ENCODE measurements around the gene GFY. TPM values are rescaled to one million over a fixed set of nuclear protein-coding genes. Genes with fewer than 3 reads are reported as not detected.

The GFY gene
- total and polyA plus RNA-seq, 2 donors (not counting 3 experiments of a cell fraction or from before 2014, with no cell fraction given): not detected

- no peaks in the 10 kb centered on the region for H3K9me1 ChIP-seq (replicated peaks; ENCODE audit: control insufficient read depth, extremely low read depth, insufficient read depth, low read length)
- no peaks in the 10 kb centered on the region for H3K27me3 ChIP-seq (ENCODE audit: control insufficient read depth in 2 of 2, insufficient read depth in 2 of 2, low read length in 2 of 2)
- BruUV-seq (replicated peaks): no TSS peak
- peak; percentile 52 for DNase-seq (ENCODE audit: low read depth, low spot score)
- dilution Hi-C loops (cut with MboI; ENCODE audit: extremely low pct_ligation_motif_present, low sequenced_read_pairs) (no loop called here), intact Hi-C loops (cut with micrococcal nuclease) (loop anchor here (1.0 to 2.0 kb wide), 2 partner anchors 23 to 36 kb away; partner anchors contain the start of genes ALDH16A1 and FCGRT)
- no peak overlapping the region for H3K27ac ChIP-seq (ENCODE audit: insufficient read depth, low read depth, low read length)
- ChIA-PET CTCF (interaction anchor here (0.6 to 2.2 kb wide), 13 partner anchors 10 to 113 kb away, joined by 3 to 13 read pairs (median 4); partner anchors contain the start of genes ALDH16A1, DKKL1, PIH1D1 and RCN3), POLR2A (interaction anchor here (1.4 kb wide), 1 partner anchor 13 kb away, joined by 4 read pairs; no protein-coding TSS in a partner anchor)
- H3K36me3 ChIP-seq (ENCODE audit: control insufficient read depth in 2 of 2, extremely low read depth in 1 of 2, insufficient read depth in 2 of 2, low read length in 2 of 2): no peaks in the 10 kb centered on the region
- no peaks in the 10 kb centered on the region for H4K20me1 ChIP-seq (replicated peaks; ENCODE audit: control insufficient read depth, extremely low read depth, insufficient read depth, low read length)
- H3K4me1 ChIP-seq (ENCODE audit: control insufficient read depth, extremely low read depth, insufficient read depth, low read length): peaks cover 9% of the 10 kb centered on the region
- TF ChIP-seq, protein P1, sequence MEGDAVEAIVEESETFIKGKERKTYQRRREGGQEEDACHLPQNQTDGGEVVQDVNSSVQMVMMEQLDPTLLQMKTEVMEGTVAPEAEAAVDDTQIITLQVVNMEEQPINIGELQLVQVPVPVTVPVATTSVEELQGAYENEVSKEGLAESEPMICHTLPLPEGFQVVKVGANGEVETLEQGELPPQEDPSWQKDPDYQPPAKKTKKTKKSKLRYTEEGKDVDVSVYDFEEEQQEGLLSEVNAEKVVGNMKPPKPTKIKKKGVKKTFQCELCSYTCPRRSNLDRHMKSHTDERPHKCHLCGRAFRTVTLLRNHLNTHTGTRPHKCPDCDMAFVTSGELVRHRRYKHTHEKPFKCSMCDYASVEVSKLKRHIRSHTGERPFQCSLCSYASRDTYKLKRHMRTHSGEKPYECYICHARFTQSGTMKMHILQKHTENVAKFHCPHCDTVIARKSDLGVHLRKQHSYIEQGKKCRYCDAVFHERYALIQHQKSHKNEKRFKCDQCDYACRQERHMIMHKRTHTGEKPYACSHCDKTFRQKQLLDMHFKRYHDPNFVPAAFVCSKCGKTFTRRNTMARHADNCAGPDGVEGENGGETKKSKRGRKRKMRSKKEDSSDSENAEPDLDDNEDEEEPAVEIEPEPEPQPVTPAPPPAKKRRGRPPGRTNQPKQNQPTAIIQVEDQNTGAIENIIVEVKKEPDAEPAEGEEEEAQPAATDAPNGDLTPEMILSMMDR (IDR thresholded peaks at IDR 0.05; ENCODE audit: extremely low read depth in 1 of 2, insufficient read depth in 1 of 2, low read depth in 1 of 2, low read length in 2 of 2): peak; percentile 57 to 77
- no peak for TF ChIP-seq MAX (IDR thresholded peaks at IDR 0.05; ENCODE audit: insufficient read depth, insufficient read length)
- no peaks in the 10 kb centered on the region for H3K9me3 ChIP-seq (replicated peaks; ENCODE audit: control insufficient read depth, insufficient read depth, low read length)
- no peak overlapping the region for H3K4me3 ChIP-seq (replicated peaks in 1 of 3; ENCODE audit: insufficient read depth in 1 of 3, low read depth in 1 of 3, low read length in 3 of 3)
- H2AFZ ChIP-seq (ENCODE audit: low read depth, low read length): no peak overlapping the region
- no peak overlapping the region for H3K4me2 ChIP-seq (ENCODE audit: insufficient read depth, low read length)
- no peak overlapping the region for H3K9ac ChIP-seq (replicated peaks; ENCODE audit: extremely low read depth, insufficient read depth, low read length)
- FAIRE-seq: peak; percentile 75
- no peaks in the 10 kb centered on the region for H3K79me2 ChIP-seq (ENCODE audit: control insufficient read depth, insufficient read depth, low read length)
These were observed 51.0 kb downstream of the GFY start for GRCh38 chr19:49475995-49476880.

Other genes starting within 250 kb of the GFY start
- gene SLC6A16, start 100.2 kb upstream of the GFY start, total RNA-seq: 1.6 and 3.6 TPM in 2 replicates
- 0.72 and 1.1 TPM in 2 replicates for gene SLC6A16, start 100.2 kb upstream of the GFY start, polyA plus RNA-seq
- not detected in 2 replicates for gene CD37, start 90.0 kb upstream of the GFY start, total RNA-seq
- gene CD37, start 90.0 kb upstream of the GFY start, polyA plus RNA-seq: not detected in 2 replicates
- gene TEAD2, start 63.0 kb upstream of the GFY start, total RNA-seq: 89.4 and 93.3 TPM in 2 replicates
- gene TEAD2, start 63.0 kb upstream of the GFY start, polyA plus RNA-seq: 60.3 and 60.9 TPM in 2 replicates
- gene DKKL1, start 61.5 kb upstream of the GFY start, total RNA-seq: not detected in 2 replicates
- gene DKKL1, start 61.5 kb upstream of the GFY start, polyA plus RNA-seq: 0.21 and 0.35 TPM in 2 replicates
- not detected in 2 replicates for gene KASH5, start 37.1 kb upstream of the GFY start, total RNA-seq
- gene KASH5, start 37.1 kb upstream of the GFY start, polyA plus RNA-seq: 0.03 TPM in 1 of 2 replicates, not detected in the other
- gene PTH2, start 1.9 kb upstream of the GFY start, total RNA-seq: not detected in 2 replicates
- gene PTH2, start 1.9 kb upstream of the GFY start, polyA plus RNA-seq: not detected in 2 replicates
- 0.13 and 0.25 TPM in 2 replicates for gene SLC17A7, start 16.1 kb downstream of the GFY start, total RNA-seq
- gene SLC17A7, start 16.1 kb downstream of the GFY start, polyA plus RNA-seq: 0.06 and 0.07 TPM in 2 replicates
- 84.1 and 86.9 TPM in 2 replicates for gene PIH1D1, start 26.4 kb downstream of the GFY start, total RNA-seq
- 72.6 and 83.2 TPM in 2 replicates for gene PIH1D1, start 26.4 kb downstream of the GFY start, polyA plus RNA-seq
- gene ALDH16A1, start 27.8 kb downstream of the GFY start, total RNA-seq: 27.6 and 38.8 TPM in 2 replicates
- gene ALDH16A1, start 27.8 kb downstream of the GFY start, polyA plus RNA-seq: 33.2 and 42.3 TPM in 2 replicates
- 4.7 and 5.7 TPM in 2 replicates for gene FLT3LG, start 48.8 kb downstream of the GFY start, total RNA-seq
- 5.0 and 5.6 TPM in 2 replicates for gene FLT3LG, start 48.8 kb downstream of the GFY start, polyA plus RNA-seq
- 2,291 and 2,318 TPM in 2 replicates for gene RPL13A, start 62.2 kb downstream of the GFY start, total RNA-seq
- gene RPL13A, start 62.2 kb downstream of the GFY start, polyA plus RNA-seq: 4,148 and 5,694 TPM in 2 replicates
- 1,764 and 1,843 TPM in 2 replicates for gene RPS11, start 71.0 kb downstream of the GFY start, total RNA-seq
- 4,411 and 4,760 TPM in 2 replicates for gene RPS11, start 71.0 kb downstream of the GFY start, polyA plus RNA-seq
- 98.2 and 134 TPM in 2 replicates for gene FCGRT, start 87.3 kb downstream of the GFY start, total RNA-seq
- 197 and 215 TPM in 2 replicates for gene FCGRT, start 87.3 kb downstream of the GFY start, polyA plus RNA-seq
- gene RCN3, start 102.6 kb downstream of the GFY start, total RNA-seq: 94.4 and 96.1 TPM in 2 replicates
- 52.7 and 68.3 TPM in 2 replicates for gene RCN3, start 102.6 kb downstream of the GFY start, polyA plus RNA-seq
- gene NOSIP, start 155.2 kb downstream of the GFY start, total RNA-seq: 77.5 and 79.8 TPM in 2 replicates
- gene NOSIP, start 155.2 kb downstream of the GFY start, polyA plus RNA-seq: 128 and 199 TPM in 2 replicates
- 1.5 and 2.6 TPM in 2 replicates for gene PRRG2, start 155.9 kb downstream of the GFY start, total RNA-seq
- gene PRRG2, start 155.9 kb downstream of the GFY start, polyA plus RNA-seq: 2.9 and 3.0 TPM in 2 replicates
- gene PRR12, start 165.8 kb downstream of the GFY start, total RNA-seq: 35.6 and 37.0 TPM in 2 replicates
- gene PRR12, start 165.8 kb downstream of the GFY start, polyA plus RNA-seq: 1.6 and 1.9 TPM in 2 replicates
- 84.8 and 89.5 TPM in 2 replicates for gene RRAS, start 214.8 kb downstream of the GFY start, total RNA-seq
- 250 and 329 TPM in 2 replicates for gene RRAS, start 214.8 kb downstream of the GFY start, polyA plus RNA-seq
- 75.8 and 83.8 TPM in 2 replicates for gene SCAF1, start 216.8 kb downstream of the GFY start, total RNA-seq
- gene SCAF1, start 216.8 kb downstream of the GFY start, polyA plus RNA-seq: 9.6 and 13.3 TPM in 2 replicates
- gene IRF3, start 240.5 kb downstream of the GFY start, total RNA-seq: 73.5 and 79.1 TPM in 2 replicates
- gene IRF3, start 240.5 kb downstream of the GFY start, polyA plus RNA-seq: 64.8 and 92.1 TPM in 2 replicates
- gene BCL2L12, start 240.5 kb downstream of the GFY start, total RNA-seq: 52.4 and 58.5 TPM in 2 replicates
- 49.8 and 62.2 TPM in 2 replicates for gene BCL2L12, start 240.5 kb downstream of the GFY start, polyA plus RNA-seq

Data from endothelial cell of umbilical vein (primary cell).